ENCODE data around the gene MYZAP.

Gene MYZAP

DNA sequence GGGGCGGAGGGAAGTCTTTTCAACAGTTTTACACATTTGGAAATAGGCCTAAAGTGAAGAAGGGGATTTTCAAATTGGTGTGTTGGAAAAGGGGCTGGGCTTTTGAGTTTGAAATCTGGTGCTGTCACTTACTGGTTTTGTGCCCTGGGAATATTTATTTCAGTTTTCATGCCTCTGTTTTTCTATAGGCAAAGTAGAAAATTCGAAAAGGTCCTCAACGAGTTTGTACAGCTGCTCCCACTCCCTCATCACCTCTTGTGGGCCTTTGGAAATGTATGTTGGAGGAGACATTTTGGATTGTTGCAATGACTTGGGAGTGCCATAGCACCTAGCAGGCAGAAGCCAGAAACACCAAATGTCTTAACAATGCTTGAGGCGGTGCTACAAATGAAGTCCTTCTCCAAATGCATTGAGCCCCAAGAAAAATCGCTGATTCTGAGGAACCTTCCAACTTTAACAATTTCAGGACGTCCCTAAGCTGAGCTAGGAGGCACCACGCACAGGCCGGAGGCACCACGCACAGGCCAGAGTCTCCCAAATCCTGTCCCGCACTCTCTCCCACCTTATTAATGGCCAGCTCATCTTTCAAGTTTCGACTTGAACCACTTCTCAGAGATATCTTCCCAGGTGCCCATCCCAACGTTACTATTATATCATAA lies 114.2 kb downstream of the MYZAP start:
- no peak for DNase-seq

DNA sequence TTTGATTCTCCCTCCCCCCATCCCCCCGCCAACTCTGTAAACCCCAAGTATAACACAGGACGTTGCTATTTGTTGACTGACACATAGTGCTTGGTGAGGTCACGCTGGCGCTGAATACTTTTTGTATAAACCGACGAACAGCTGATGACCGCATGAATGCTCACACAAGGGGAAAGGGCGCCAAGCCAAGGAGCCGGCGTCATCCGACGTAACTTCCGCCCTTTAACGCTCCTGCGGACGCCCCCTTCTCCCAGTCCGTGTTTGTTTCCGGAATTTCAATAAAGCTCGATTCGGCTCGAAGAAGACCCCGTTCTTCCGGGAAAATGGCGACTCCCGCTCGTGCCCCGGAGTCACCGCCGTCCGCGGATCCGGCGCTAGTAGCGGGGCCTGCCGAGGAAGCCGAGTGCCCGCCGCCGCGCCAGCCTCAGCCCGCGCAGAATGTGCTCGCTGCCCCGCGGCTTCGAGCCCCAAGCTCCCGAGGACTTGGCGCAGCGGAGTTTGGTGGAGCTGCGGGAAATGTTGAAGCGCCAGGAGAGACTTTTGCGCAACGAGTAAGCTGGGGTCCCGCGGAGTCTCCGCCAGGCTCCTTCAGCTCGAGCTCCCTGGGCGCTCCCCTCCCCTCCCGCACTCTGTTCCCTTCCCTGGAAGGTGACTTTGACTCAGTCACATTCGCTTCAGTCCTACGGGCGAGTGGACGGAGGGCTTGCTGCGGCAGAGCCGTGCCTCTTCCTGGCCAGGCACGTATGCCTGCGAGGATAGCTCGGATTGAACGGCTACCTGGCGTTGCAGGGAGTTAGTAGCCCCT lies 114.9 kb downstream of the MYZAP start, which contains the start of gene POLR2M:
POLR2M (plus strand) TSS at position 310 of the 805 bp plus-strand sequence; CDS start at position 439, 129 bp downstream.
- DNase-seq: peak; percentile 95

DNA sequence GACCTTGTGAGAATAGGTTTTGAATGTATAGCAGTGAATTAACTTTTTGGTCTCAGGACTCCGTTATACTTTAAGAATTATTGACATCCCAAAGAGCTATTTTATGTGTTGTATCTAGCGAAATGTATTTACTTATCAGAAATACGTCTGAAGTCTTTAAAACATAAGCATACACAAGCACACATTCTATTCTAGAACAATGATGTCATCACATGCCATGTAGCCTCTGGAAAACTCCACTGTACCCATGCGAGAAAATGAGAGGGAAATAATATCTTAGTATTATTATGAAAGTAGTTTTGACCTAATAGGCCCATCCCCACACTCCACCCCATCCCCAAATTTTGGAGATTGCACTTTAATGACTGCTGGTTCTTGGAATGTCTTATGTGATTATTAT lies 116.3 kb downstream of the MYZAP start:
- DNase-seq: no peak

GRCh38 chr15:57718309-57718708 lies 126.6 kb downstream of the MYZAP start:
- no peak for DNase-seq

DNA sequence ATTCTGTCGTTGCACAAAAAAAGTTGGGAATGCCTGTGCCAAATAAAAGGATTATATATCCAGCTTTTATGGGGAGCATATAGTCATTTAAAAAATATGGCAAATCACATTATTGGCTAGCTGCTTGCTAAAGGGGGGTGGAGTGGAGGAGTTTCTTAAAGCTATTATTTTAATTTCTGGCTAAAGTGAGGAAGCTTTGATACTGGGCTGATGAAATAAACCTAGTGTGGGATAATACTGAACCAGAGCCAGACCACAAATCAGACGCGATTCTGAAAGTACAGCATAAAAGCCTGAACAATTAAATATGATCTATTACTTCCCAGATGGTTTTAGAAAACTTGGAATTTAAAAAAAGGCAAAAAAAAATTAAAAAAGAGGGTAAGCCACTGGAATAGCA lies 129.2 kb downstream of the MYZAP start:
- DNase-seq: no peak

DNA sequence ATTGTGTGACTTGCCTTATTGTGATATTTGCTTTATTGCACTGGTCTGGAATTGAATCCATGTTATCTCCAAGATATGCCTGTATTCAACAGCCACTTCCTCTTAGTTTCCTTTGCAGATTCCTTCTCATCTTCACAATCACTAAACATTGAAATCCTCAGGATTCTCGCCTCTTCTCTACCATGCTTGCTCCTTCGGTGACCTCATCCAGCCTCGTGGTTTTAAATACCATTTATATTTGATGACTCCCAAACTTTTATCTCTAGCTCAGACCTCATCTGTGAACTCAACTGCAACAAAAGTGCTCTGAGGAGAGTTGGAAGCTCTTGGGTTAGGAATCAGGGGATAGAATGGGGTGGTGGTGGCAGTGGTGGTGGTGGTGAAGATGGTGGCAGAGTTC lies 134.7 kb downstream of the MYZAP start:
- no peak for DNase-seq

- DNase-seq: no peak
These were observed 135.3 kb downstream of the MYZAP start for GRCh38 chr15:57727031-57727430.

DNA sequence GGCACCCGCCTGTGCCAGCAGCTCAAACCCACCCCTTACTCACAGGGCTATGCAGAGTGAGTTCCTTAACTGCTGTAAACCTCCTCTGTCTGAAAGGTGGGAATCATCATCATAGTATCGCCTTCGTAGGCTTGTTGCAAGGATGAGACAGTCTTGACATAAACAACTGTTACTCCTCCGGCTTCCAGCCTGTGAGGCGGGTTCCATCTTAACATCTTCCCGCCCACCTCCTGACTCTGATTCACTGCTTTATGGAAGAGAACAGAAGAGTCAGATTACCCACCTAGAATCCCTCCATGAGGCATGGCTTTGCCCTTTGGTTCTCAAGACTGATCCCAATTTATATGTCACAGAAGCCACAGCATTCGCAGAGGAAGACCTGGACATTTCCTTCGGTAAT lies 136.7 kb downstream of the MYZAP start:
- DNase-seq: no peak

GRCh38 chr15:57730876-57731275 lies 139.2 kb downstream of the MYZAP start:
- DNase-seq: no peak

GRCh38 chr15:57731530-57732103 lies 139.9 kb downstream of the MYZAP start:
- DNase-seq: no peak

GRCh38 chr15:57732526-57733331 lies 141.0 kb downstream of the MYZAP start:
- DNase-seq: peak; percentile 27

DNA sequence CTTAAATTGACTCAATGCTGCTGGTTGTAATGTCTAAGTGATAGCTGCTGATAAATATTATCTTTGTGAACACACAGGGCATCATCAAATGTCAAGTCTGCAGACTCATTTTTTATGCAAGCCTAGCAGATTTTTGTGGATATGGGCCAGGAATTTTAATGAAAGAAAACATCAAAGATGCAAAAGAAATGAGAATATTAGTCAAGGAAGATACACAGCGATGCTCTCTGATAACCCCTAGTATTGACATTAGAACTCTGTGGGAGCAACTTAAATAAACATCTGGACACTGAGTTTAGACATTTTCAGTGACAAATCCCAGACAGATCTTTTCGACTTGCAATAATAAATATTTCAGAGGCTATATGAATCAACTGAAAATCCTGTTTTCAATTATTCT lies 143.2 kb downstream of the MYZAP start:
- DNase-seq: no peak
